Measurements from ENCODE around the gene OPRL1. TPM values are rescaled to one million over a fixed set of nuclear protein-coding genes. Genes with fewer than 3 reads are reported as not detected.

Gene OPRL1
- total RNA-seq, 4 donors from 2014 or later: 0.21 to 1.5 (median 0.71) TPM

- H3K9me3 ChIP-seq: no peaks in the 10 kb centered on the region
- H3K4me3 ChIP-seq: peak overlapping the region; percentile 5 to 50 (median 38)
- H3K4me1 ChIP-seq: peaks cover 0 to 50% (median 27%) of the 10 kb centered on the region in 4 donors
- WGBS, 2 donors: 1 to 4% methylated on average over 24 to 26 of the region's 55 CpGs
- DNase-seq (ENCODE audit: low spot score in 2 of 2): no peak
- peaks cover 0 to 91% of the 10 kb centered on the region in 2 donors for H3K27me3 ChIP-seq
- TF ChIP-seq POLR2A (IDR thresholded peaks at IDR 0.05) (no peak), EP300 (IDR thresholded peaks at IDR 0.05) (no peak), CTCF (IDR thresholded peaks at IDR 0.05) (no peak)
- H3K36me3 ChIP-seq: no peaks in the 10 kb centered on the region
- peak overlapping the region in 3 of 4 donors; percentile 55 to 75 (median 69) for H3K27ac ChIP-seq
These were observed 37.7 kb upstream of the OPRL1 start for GRCh38 chr20:64042054-64042781.

- Histone ChIP-seq H3K36me3 (no peaks in the 10 kb centered on the region), H3K27ac (no peak overlapping the region), H3K27me3 (peaks cover 0 to 87% of the 10 kb centered on the region in 2 donors), H3K4me1 (peaks cover 0 to 49% (median 22%) of the 10 kb centered on the region in 4 donors), H3K9me3 (no peaks in the 10 kb centered on the region), H3K4me3 (no peak overlapping the region)
- WGBS, 2 donors: 84 to 85% methylated on average over 9 of the region's 9 CpGs
- TF ChIP-seq CTCF (IDR thresholded peaks at IDR 0.05): no peak
- no peak for TF ChIP-seq EP300 (IDR thresholded peaks at IDR 0.05)
- no peak for DNase-seq (ENCODE audit: low spot score in 2 of 2)
These were observed 36.1 kb upstream of the OPRL1 start for GRCh38 chr20:64043768-64044167.

- peak overlapping the region in 1 of 4 donors; percentile 28 for H3K27ac ChIP-seq
- no peaks in the 10 kb centered on the region for H3K9me3 ChIP-seq
- no peak for DNase-seq (ENCODE audit: low spot score in 2 of 2)
- TF ChIP-seq EP300 (IDR thresholded peaks at IDR 0.05) (no peak), POLR2A (IDR thresholded peaks at IDR 0.05) (no peak), CTCF (IDR thresholded peaks at IDR 0.05) (no peak)
- 58 to 73% methylated on average over 12 to 14 of the region's 14 CpGs for WGBS, 2 donors
- no peaks in the 10 kb centered on the region for H3K36me3 ChIP-seq
- peaks cover 0 to 80% of the 10 kb centered on the region in 2 donors for H3K27me3 ChIP-seq
- H3K4me3 ChIP-seq: no peak overlapping the region
- peaks cover 0 to 47% (median 18%) of the 10 kb centered on the region in 4 donors for H3K4me1 ChIP-seq
These were observed 35.2 kb upstream of the OPRL1 start for GRCh38 chr20:64044484-64045247.

- TF ChIP-seq CTCF (IDR thresholded peaks at IDR 0.05) (no peak), POLR2A (IDR thresholded peaks at IDR 0.05) (no peak), EP300 (IDR thresholded peaks at IDR 0.05) (no peak)
- H3K4me3 ChIP-seq: no peak overlapping the region
These were observed 34.4 kb upstream of the OPRL1 start for GRCh38 chr20:64045346-64046011.

More at GRCh38 chr20:64045346-64046011, 34.4 kb upstream of the OPRL1 start:
- DNase-seq (ENCODE audit: low spot score in 2 of 2): no peak
- H3K4me1 ChIP-seq: peaks cover 0 to 47% (median 20%) of the 10 kb centered on the region in 4 donors
- no peak overlapping the region for H3K27ac ChIP-seq
- H3K36me3 ChIP-seq: no peaks in the 10 kb centered on the region
- H3K9me3 ChIP-seq: no peaks in the 10 kb centered on the region
- WGBS, 2 donors: 62 to 75% methylated on average over 8 to 10 of the region's 11 CpGs
- H3K27me3 ChIP-seq: peaks cover 0 to 80% of the 10 kb centered on the region in 2 donors

Measured in tibial nerve (tissue), 4 donors.